GM12878 (cell line): ENCODE data around the gene MAGI1. TPM values are rescaled to one million over a fixed set of nuclear protein-coding genes. Genes with fewer than 3 reads are reported as not detected.

Experiments used
- ATAC-seq: fragments of 200-7000 bp; cut with Tn5 transposase; 3 replicates; pipeline ENCODE4 v1.9.1; 2020; ENCODE audit warnings: mild to moderate bottlenecking, moderate library complexity
- BruUV-seq: library from RNA; stranded (reverse); fragments of 400-500 nt; replicated peaks from 2 replicates; lab custom pipeline; 2021; lab: Mats Ljungman, UMichigan
- CTCF ChIA-PET: fragments of 300-600 bp; sonication (Branson Sonifier 250); formaldehyde crosslinking; extraction: SDS; loops from one replicate; lab custom pipeline; 2021; ENCODE audit warnings: inconsistent platforms; lab: Yijun Ruan, JAX
- POLR2A ChIA-PET: fragments of 350-600 bp; formaldehyde crosslinking; extraction: SDS; loops from one replicate; lab custom pipeline; 2021; ENCODE audit warnings: inconsistent platforms; lab: Charles Lee
- RAD21 ChIA-PET: fragments of 300-600 bp; sonication (Branson Sonifier 250); formaldehyde crosslinking; loops from one replicate; lab custom pipeline; 2023; ENCODE audit warnings: antibody characterized with exemption; ENCODE audit not compliant: unreplicated experiment; lab: Charles Lee
- SMC1A ChIA-PET: fragments of 300-600 bp; sonication (Branson Sonifier 250); formaldehyde crosslinking; loops from one replicate; lab custom pipeline; 2023; ENCODE audit not compliant: unreplicated experiment, uncharacterized antibody; lab: Charles Lee
- DNase-seq: peaks from one replicate; pipeline ENCODE4 v3.0.0-alpha.2; 2011; ENCODE audit warnings: low read depth, low spot score
- FAIRE-seq: peaks from 3 replicates; lab custom pipeline; 2011; peaks lifted over from hg19 to GRCh38; lab: Jason Lieb, UNC
- H2AFZ ChIP-seq: 2 replicates; pipeline ENCODE4 v1.6.0; 2011; ENCODE audit warnings: low read depth, low read length, control low read depth; ENCODE audit not compliant: control insufficient read depth
- H3K27ac ChIP-seq: 2 replicates; pipeline ENCODE4 v1.5.1; 2011; ENCODE audit warnings: control low read depth; ENCODE audit not compliant: control insufficient read depth, insufficient read depth
- H3K27me3 ChIP-seq, 2 experiments: replicated peaks in 1 of 2; 2 replicates each; pipeline versions ENCODE4 v1.6.0 to v1.6.1; 2011; ENCODE audit warnings: low read length in 1 of 2; ENCODE audit not compliant: control insufficient read depth in 2 of 2, insufficient read depth in 2 of 2
- H3K36me3 ChIP-seq, 2 experiments: 2 replicates each; pipeline ENCODE4 v1.5.1; 2011; ENCODE audit warnings: low read length in 1 of 2; ENCODE audit not compliant: control insufficient read depth in 2 of 2, insufficient read depth in 2 of 2
- H3K4me1 ChIP-seq: 2 replicates; pipeline ENCODE4 v1.6.1; 2011; ENCODE audit warnings: mild to moderate bottlenecking, low read length, moderate library complexity, mixed read lengths; ENCODE audit not compliant: control insufficient read depth, insufficient read depth
- H3K4me2 ChIP-seq: 2 replicates; pipeline ENCODE4 v1.6.0; 2011; ENCODE audit warnings: control low read depth; ENCODE audit not compliant: control insufficient read depth, insufficient read depth
- H3K4me3 ChIP-seq: fragments of 200-600 bp; sonication (generic); 2 replicates; pipeline ENCODE4 v1.5.1; 2016
- H3K79me2 ChIP-seq: 2 replicates; pipeline ENCODE4 v1.6.0; 2011; ENCODE audit warnings: low read length; ENCODE audit not compliant: control insufficient read depth, insufficient read depth
- H3K9ac ChIP-seq: 2 replicates; pipeline ENCODE4 v1.8.0; 2011; ENCODE audit warnings: low read length, control low read depth, mixed read lengths; ENCODE audit not compliant: control insufficient read depth, insufficient read depth
- H3K9me3 ChIP-seq: replicated peaks from 3 replicates; pipeline ENCODE4 v1.5.1; 2011; ENCODE audit warnings: mild to moderate bottlenecking, low read length; ENCODE audit not compliant: control insufficient read depth, insufficient read depth
- H4K20me1 ChIP-seq: 2 replicates; pipeline ENCODE4 v1.6.0; 2011; ENCODE audit not compliant: control insufficient read depth, insufficient read depth
- ATF2 ChIP-seq: IDR thresholded peaks from 2 replicates; pipeline ENCODE4 v1.6.1; 2012; ENCODE audit warnings: low read length, inconsistent platforms
- CREM ChIP-seq: IDR thresholded peaks from 2 replicates; pipeline ENCODE4 v1.6.1; 2014; ENCODE audit warnings: antibody characterized with exemption, low read depth
- GATAD2B ChIP-seq: fragments of 450-650 bp; conservative IDR thresholded peaks from 2 replicates; pipeline ENCODE4 v1.6.1; 2017; ENCODE audit warnings: low read depth, mild to moderate bottlenecking, moderate library complexity
- KAT2A ChIP-seq: conservative IDR thresholded peaks from 2 replicates; pipeline ENCODE4 v1.6.1; 2011; ENCODE audit warnings: low read depth, low read length; ENCODE audit not compliant: control insufficient read depth
- NFXL1 ChIP-seq: fragments of 450-650 bp; IDR thresholded peaks from 2 replicates; pipeline ENCODE4 v1.6.1; 2017; ENCODE audit warnings: antibody characterized with exemption, mild to moderate bottlenecking, borderline replicate concordance
- POLR2A ChIP-seq: IDR thresholded peaks from 2 replicates; pipeline ENCODE4 v1.6.1; 2011; ENCODE audit warnings: low read depth, mild to moderate bottlenecking, low read length
- POLR2AphosphoS2 ChIP-seq: IDR thresholded peaks from 2 replicates; pipeline ENCODE4 v1.6.1; 2011; ENCODE audit warnings: low read depth, mild to moderate bottlenecking, low read length, improper control_type of control experiment, moderate library complexity
- SUZ12 ChIP-seq: fragments of 200-600 bp; sonication (generic); IDR thresholded peaks from one replicate; pipeline ENCODE4 v1.6.1; 2018; ENCODE audit warnings: antibody characterized with exemption, mild to moderate bottlenecking; ENCODE audit not compliant: unreplicated experiment
- TARDBP ChIP-seq: IDR thresholded peaks from 2 replicates; pipeline ENCODE4 v1.6.1; 2016; ENCODE audit warnings: borderline replicate concordance
- USF2 ChIP-seq: IDR thresholded peaks from 2 replicates; pipeline ENCODE4 v1.6.1; 2011; ENCODE audit warnings: low read depth, low read length, improper control_type of control experiment, borderline replicate concordance
- ZNF217 ChIP-seq: fragments of 450-650 bp; IDR thresholded peaks from 2 replicates; pipeline ENCODE4 v1.6.1; 2017; ENCODE audit warnings: antibody characterized with exemption, mild to moderate bottlenecking
- WGBS: methylation state at CpG from one replicate; pipeline ENCODE4 v1.1.6; 2016; ENCODE audit warnings: low lambda C conversion rate; ENCODE audit not compliant: insufficient replicate concordance, insufficient coverage; ENCODE audit errors: missing lambda C conversion rate; 5-methylcytosine and 5-hydroxymethylcytosine counted together
- in situ Hi-C: fragments of 300-500 bp; cut with MboI; formaldehyde crosslinking; loops from 9 replicates; pipeline ENCODE4 v1.14.3; 2018; ENCODE audit warnings: mixed read lengths
- intact Hi-C: fragments of 100-400 bp; cut with micrococcal nuclease; formaldehyde crosslinking; loops from one replicate; pipeline ENCODE4 v1.14.2; 2022; ENCODE audit not compliant: unreplicated experiment
- polyA plus RNA-seq, 11 experiments: library from polyadenylated mRNA; depleted of rRNA in 4 of 11; unstranded in 6 of 11; stranded (reverse) in 5 of 11; fragments of >200 nt; fragmentation: Nextera tagmentation in 4 of 11; fragmentation: Illumina TruSeq in 1 of 11; extraction: Ambion mirVana in 4 of 11; extraction: Trizol in 1 of 11; gene quantifications; 1 replicate in 1 of 11; 2 replicates in 10 of 11; pipeline versions ENCODE4 v1.2.1 to v1.2.3, GENCODE V29; 2011 to 2016; ENCODE audit warnings: inconsistent platforms in 2 of 11, missing spikeins in 2 of 11, low read depth in 1 of 11
- total RNA-seq, 4 experiments: library from RNA; depleted of rRNA in 3 of 4; stranded (reverse); fragments of >200 nt in 3 of 4; fragmentation: Illumina TruSeq in 1 of 4; extraction: Trizol in 1 of 4; gene quantifications; 2 replicates each; pipeline versions ENCODE4 v1.2.1 to v1.2.3, GENCODE V29; 2013 to 2021
- TF ChIP-seq, protein P1 (sequence below): fragments of 450-650 bp; IDR thresholded peaks from 2 replicates; pipeline ENCODE4 v1.6.1; 2017; ENCODE audit warnings: low read depth, mild to moderate bottlenecking, moderate library complexity
- TF ChIP-seq, protein P2 (sequence below): fragments of 450-650 bp; formaldehyde crosslinking; IDR thresholded peaks from 2 replicates; pipeline ENCODE4 v1.4.0; 2022; ENCODE audit warnings: mild to moderate bottlenecking, moderate library complexity

MAGI1 gene
- total and polyA plus RNA-seq, 10 of the 15 experiments (the other 5 are each of a cell fraction or from before 2014, with no cell fraction given) = 0.02 to 3.3 (median 0.29) TPM; not detected in 1

GRCh38 chr3:65939801-65940246 is 98.9 kb downstream of the MAGI1 start (continued):
- TF ChIP-seq USF2 (no peak), NFXL1 (no peak)
- TF ChIP-seq, protein P1, sequence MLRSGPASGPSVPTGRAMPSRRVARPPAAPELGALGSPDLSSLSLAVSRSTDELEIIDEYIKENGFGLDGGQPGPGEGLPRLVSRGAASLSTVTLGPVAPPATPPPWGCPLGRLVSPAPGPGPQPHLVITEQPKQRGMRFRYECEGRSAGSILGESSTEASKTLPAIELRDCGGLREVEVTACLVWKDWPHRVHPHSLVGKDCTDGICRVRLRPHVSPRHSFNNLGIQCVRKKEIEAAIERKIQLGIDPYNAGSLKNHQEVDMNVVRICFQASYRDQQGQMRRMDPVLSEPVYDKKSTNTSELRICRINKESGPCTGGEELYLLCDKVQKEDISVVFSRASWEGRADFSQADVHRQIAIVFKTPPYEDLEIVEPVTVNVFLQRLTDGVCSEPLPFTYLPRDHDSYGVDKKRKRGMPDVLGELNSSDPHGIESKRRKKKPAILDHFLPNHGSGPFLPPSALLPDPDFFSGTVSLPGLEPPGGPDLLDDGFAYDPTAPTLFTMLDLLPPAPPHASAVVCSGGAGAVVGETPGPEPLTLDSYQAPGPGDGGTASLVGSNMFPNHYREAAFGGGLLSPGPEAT = no peak
- TF ChIP-seq, protein P2, sequence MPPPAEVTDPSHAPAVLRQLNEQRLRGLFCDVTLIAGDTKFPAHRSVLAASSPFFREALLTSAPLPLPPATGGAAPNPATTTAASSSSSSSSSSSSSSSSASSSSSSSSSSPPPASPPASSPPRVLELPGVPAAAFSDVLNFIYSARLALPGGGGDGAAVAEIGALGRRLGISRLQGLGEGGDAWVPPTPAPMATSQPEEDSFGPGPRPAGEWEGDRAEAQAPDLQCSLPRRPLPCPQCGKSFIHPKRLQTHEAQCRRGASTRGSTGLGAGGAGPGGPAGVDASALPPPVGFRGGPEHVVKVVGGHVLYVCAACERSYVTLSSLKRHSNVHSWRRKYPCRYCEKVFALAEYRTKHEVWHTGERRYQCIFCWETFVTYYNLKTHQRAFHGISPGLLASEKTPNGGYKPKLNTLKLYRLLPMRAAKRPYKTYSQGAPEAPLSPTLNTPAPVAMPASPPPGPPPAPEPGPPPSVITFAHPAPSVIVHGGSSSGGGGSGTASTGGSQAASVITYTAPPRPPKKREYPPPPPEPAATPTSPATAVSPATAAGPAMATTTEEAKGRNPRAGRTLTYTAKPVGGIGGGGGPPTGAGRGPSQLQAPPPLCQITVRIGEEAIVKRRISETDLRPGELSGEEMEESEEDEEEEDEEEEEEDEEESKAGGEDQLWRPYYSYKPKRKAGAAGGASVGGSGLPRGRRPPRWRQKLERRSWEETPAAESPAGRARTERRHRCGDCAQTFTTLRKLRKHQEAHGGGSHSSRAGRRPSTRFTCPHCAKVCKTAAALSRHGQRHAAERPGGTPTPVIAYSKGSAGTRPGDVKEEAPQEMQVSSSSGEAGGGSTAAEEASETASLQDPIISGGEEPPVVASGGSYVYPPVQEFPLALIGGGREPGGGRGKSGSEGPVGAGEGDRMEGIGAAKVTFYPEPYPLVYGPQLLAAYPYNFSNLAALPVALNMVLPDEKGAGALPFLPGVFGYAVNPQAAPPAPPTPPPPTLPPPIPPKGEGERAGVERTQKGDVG (CRISPR knock-in tag) = no peak
- TF ChIP-seq, all 136 proteins: peak for 0

GRCh38 chr3:65939184-65939583 is 99.5 kb downstream of the MAGI1 start:
- Histone ChIP-seq H3K9me3 (no peaks in the 10 kb centered on the region), H3K4me1 (no peaks in the 10 kb centered on the region), H3K9ac (no peak overlapping the region), H2AFZ (no peak overlapping the region), H3K79me2 (no peaks in the 10 kb centered on the region), H3K27me3 (no peaks in the 10 kb centered on the region), H4K20me1 (no peaks in the 10 kb centered on the region), H3K4me3 (no peak overlapping the region), H3K4me2 (no peak overlapping the region), H3K36me3 (no peaks in the 10 kb centered on the region), H3K27ac (no peak overlapping the region)
- no TSS peak for BruUV-seq
- SMC1A ChIA-PET = no interaction called here
- 25% methylated on average over 2 of the region's 2 CpGs for WGBS
- intact Hi-C loops = no loop called here
- in situ Hi-C loops = no loop called here
- POLR2A ChIA-PET = no interaction called here
- FAIRE-seq (no peak), DNase-seq (no peak), ATAC-seq (no peak)
- CTCF ChIA-PET = no interaction called here
- RAD21 ChIA-PET = no interaction called here
- TF ChIP-seq GATAD2B (no peak), CREM (no peak), KAT2A (no peak), SUZ12 (no peak), ATF2 (no peak), POLR2A (no peak), ZNF217 (no peak), POLR2AphosphoS2 (no peak), TARDBP (no peak)
